GM19239 (cell line): ENCODE data around the gene RBM34.
"Not testable (repeated sequence)": the region's sequence is repeated elsewhere in the genome, so short reads cannot be mapped to it uniquely, and the experiment has no call there.

Experiments used
- DNase-seq: peaks from one replicate; pipeline ENCODE4 v3.0.0; 2011; ENCODE audit warnings: low spot score; ENCODE audit not compliant: insufficient read length
- FAIRE-seq: peaks from 2 replicates; lab custom pipeline; 2011; peaks lifted over from hg19 to GRCh38; lab: Jason Lieb, UNC

The RBM34 gene

GRCh38 chr1:235124111-235124510 lies 36.9 kb downstream of the RBM34 start:
- no peak for DNase-seq
- no peak for FAIRE-seq

- DNase-seq = no peak
- no peak for FAIRE-seq
Measured at GRCh38 chr1:235122348-235122747, 38.7 kb downstream of the RBM34 start.

- FAIRE-seq = no peak
- DNase-seq = no peak
Measured at GRCh38 chr1:235113183-235113917, 47.7 kb downstream of the RBM34 start.

GRCh38 chr1:235112297-235113182 lies 48.5 kb downstream of the RBM34 start:
- no peak for FAIRE-seq

GRCh38 chr1:235111107-235111506 lies 49.9 kb downstream of the RBM34 start:
- FAIRE-seq (no peak), DNase-seq (no peak)

More at GRCh38 chr1:235112297-235113182, 48.5 kb downstream of the RBM34 start:
- DNase-seq = no peak

- FAIRE-seq (no peak), DNase-seq (no peak)
Measured at GRCh38 chr1:235108876-235109275, 52.2 kb downstream of the RBM34 start.

GRCh38 chr1:235108185-235108593 lies 52.9 kb downstream of the RBM34 start:
- no peak for DNase-seq
- FAIRE-seq = no peak

- FAIRE-seq (no peak), DNase-seq (no peak)
Measured at GRCh38 chr1:235107368-235108184, 53.5 kb downstream of the RBM34 start.

- FAIRE-seq (no peak), DNase-seq (no peak)
Measured at GRCh38 chr1:235106457-235106856, 54.6 kb downstream of the RBM34 start.

GRCh38 chr1:235105051-235106043 lies 55.7 kb downstream of the RBM34 start:
- FAIRE-seq = peak; percentile 83
- peak; percentile 56 for DNase-seq

GRCh38 chr1:235102993-235103411 lies 58.0 kb downstream of the RBM34 start:
- no peak for FAIRE-seq
- no peak for DNase-seq

- no peak for FAIRE-seq
Measured at GRCh38 chr1:235102259-235102582, 58.8 kb downstream of the RBM34 start.

GRCh38 chr1:235101558-235102258 lies 59.3 kb downstream of the RBM34 start:
- FAIRE-seq = no peak
- no peak for DNase-seq

More at GRCh38 chr1:235102259-235102582, 58.8 kb downstream of the RBM34 start:
- no peak for DNase-seq

GRCh38 chr1:235100194-235100772 lies 60.8 kb downstream of the RBM34 start:
- FAIRE-seq (no peak), DNase-seq (no peak)

GRCh38 chr1:235098991-235099390 lies 62.1 kb downstream of the RBM34 start:
- FAIRE-seq = no peak

GRCh38 chr1:235098547-235098946 lies 62.5 kb downstream of the RBM34 start:
- DNase-seq (no peak), FAIRE-seq (no peak)

More at GRCh38 chr1:235098991-235099390, 62.1 kb downstream of the RBM34 start:
- DNase-seq = no peak

- not testable (repeated sequence) for FAIRE-seq, DNase-seq
Measured at GRCh38 chr1:235097501-235097900, 63.5 kb downstream of the RBM34 start.

GRCh38 chr1:235095938-235096562 lies 65.0 kb downstream of the RBM34 start:
- DNase-seq (no peak), FAIRE-seq (no peak)
